Neuronal stem cell (in vitro differentiated cells): ENCODE data around the gene SEMA4B.

Experiments used
- DNase-seq: peaks from one replicate; pipeline ENCODE4 v3.0.0-alpha.2; 2013; ENCODE audit warnings: low spot score
- H2AFZ ChIP-seq: one replicate; pipeline ENCODE4 v1.6.1; 2013; ENCODE audit warnings: mild to moderate bottlenecking, low read length, inconsistent platforms
- H2AK5ac ChIP-seq: 2 replicates; pipeline ENCODE4 v1.6.1; 2013; ENCODE audit warnings: low read depth, mild to moderate bottlenecking, inconsistent platforms, low read length, moderate library complexity, mixed read lengths
- H2BK120ac ChIP-seq: 2 replicates; pipeline ENCODE4 v1.6.1; 2013; ENCODE audit warnings: low read depth, mild to moderate bottlenecking, inconsistent platforms, low read length, moderate library complexity, mixed read lengths
- H2BK12ac ChIP-seq: one replicate; pipeline ENCODE4 v1.6.1; 2013; ENCODE audit warnings: low read length, inconsistent platforms
- H2BK15ac ChIP-seq: 2 replicates; pipeline ENCODE4 v1.6.1; 2013; ENCODE audit warnings: mild to moderate bottlenecking, low read length, inconsistent platforms, mixed read lengths
- H2BK5ac ChIP-seq: one replicate; pipeline ENCODE4 v1.6.1; 2013; ENCODE audit warnings: inconsistent platforms, mild to moderate bottlenecking, low read length, moderate library complexity
- H3K14ac ChIP-seq: one replicate; pipeline ENCODE4 v1.6.1; 2013; ENCODE audit warnings: low read length, inconsistent platforms
- H3K18ac ChIP-seq: 2 replicates; pipeline ENCODE4 v1.6.1; 2013; ENCODE audit warnings: low read length, inconsistent platforms
- H3K23ac ChIP-seq: 2 replicates; pipeline ENCODE4 v1.6.1; 2013; ENCODE audit warnings: low read depth, mild to moderate bottlenecking, mixed read lengths, low read length, inconsistent platforms; ENCODE audit not compliant: poor library complexity
- H3K27ac ChIP-seq: replicated peaks from 3 replicates; pipeline ENCODE4 v1.5.1; 2013; ENCODE audit warnings: low read length, inconsistent platforms
- H3K27me3 ChIP-seq, 3 experiments: 2 replicates each; pipeline ENCODE4 v1.6.1; 2013; ENCODE audit warnings: low read length in 3 of 3, mild to moderate bottlenecking in 2 of 3, inconsistent platforms in 1 of 3, low read depth in 1 of 3, mixed read lengths in 1 of 3, moderate library complexity in 1 of 3; ENCODE audit not compliant: control insufficient read depth in 3 of 3, insufficient read depth in 3 of 3
- H3K36me3 ChIP-seq, 2 donors: replicated peaks in 1 of 2; 2 replicates each; pipeline ENCODE4 v1.6.1; 2013; ENCODE audit warnings: low read length in 2 of 2; ENCODE audit not compliant: control insufficient read depth in 2 of 2, insufficient read depth in 2 of 2
- H3K4ac ChIP-seq: 2 replicates; pipeline ENCODE4 v1.6.1; 2013; ENCODE audit warnings: inconsistent platforms, mild to moderate bottlenecking, low read length, moderate library complexity
- H3K4me1 ChIP-seq, 2 donors: 1 replicate in 1 of 2; 2 replicates in 1 of 2; pipeline ENCODE4 v1.6.1; 2013; ENCODE audit warnings: low read length in 2 of 2, low read depth in 1 of 2; ENCODE audit not compliant: control insufficient read depth in 2 of 2, insufficient read depth in 1 of 2
- H3K4me2 ChIP-seq: one replicate; pipeline ENCODE4 v1.6.1; 2013; ENCODE audit warnings: mild to moderate bottlenecking, low read length, inconsistent platforms; ENCODE audit not compliant: insufficient read depth, poor library complexity, severe bottlenecking
- H3K4me3 ChIP-seq, 2 donors: 2 replicates each; pipeline ENCODE4 v1.5.1; 2013; ENCODE audit warnings: low read length in 2 of 2, mild to moderate bottlenecking in 2 of 2, inconsistent platforms in 1 of 2, moderate library complexity in 1 of 2
- H3K79me1 ChIP-seq: one replicate; pipeline ENCODE4 v1.6.1; 2013; ENCODE audit warnings: low read depth, mild to moderate bottlenecking, inconsistent platforms, low read length, moderate library complexity
- H3K9ac ChIP-seq: one replicate; pipeline ENCODE4 v1.6.1; 2013; ENCODE audit warnings: mild to moderate bottlenecking, low read depth, low read length, inconsistent platforms; ENCODE audit not compliant: poor library complexity
- H3K9me3 ChIP-seq, 2 donors: replicated peaks in 1 of 2; 2 replicates each; pipeline versions ENCODE3 to v1.6.1; 2013; ENCODE audit warnings: low read length in 2 of 2, mild to moderate bottlenecking in 2 of 2, inconsistent platforms in 1 of 2, low read depth in 1 of 2, mixed read lengths in 1 of 2, moderate library complexity in 1 of 2; ENCODE audit not compliant: control insufficient read depth in 2 of 2, insufficient read depth in 1 of 2
- H4K8ac ChIP-seq: one replicate; pipeline ENCODE4 v1.6.1; 2013; ENCODE audit warnings: low read depth, mild to moderate bottlenecking, inconsistent platforms, low read length, moderate library complexity
- H4K91ac ChIP-seq: one replicate; pipeline ENCODE4 v1.6.1; 2013; ENCODE audit warnings: low read length, low read depth, mild to moderate bottlenecking, inconsistent platforms; ENCODE audit not compliant: poor library complexity
- WGBS, 2 donors: extraction: QIAGEN DNeasy Blood & Tissue Kit; methylation state at CpG; one replicate each; pipeline ENCODE4 v1.1.7; 2013; ENCODE audit warnings: missing lambda C conversion rate in 2 of 2, mixed read lengths in 1 of 2; ENCODE audit not compliant: insufficient read length in 2 of 2, insufficient replicate concordance in 1 of 2; ENCODE audit errors: extremely low coverage in 2 of 2; 5-methylcytosine and 5-hydroxymethylcytosine counted together

SEMA4B gene

DNA sequence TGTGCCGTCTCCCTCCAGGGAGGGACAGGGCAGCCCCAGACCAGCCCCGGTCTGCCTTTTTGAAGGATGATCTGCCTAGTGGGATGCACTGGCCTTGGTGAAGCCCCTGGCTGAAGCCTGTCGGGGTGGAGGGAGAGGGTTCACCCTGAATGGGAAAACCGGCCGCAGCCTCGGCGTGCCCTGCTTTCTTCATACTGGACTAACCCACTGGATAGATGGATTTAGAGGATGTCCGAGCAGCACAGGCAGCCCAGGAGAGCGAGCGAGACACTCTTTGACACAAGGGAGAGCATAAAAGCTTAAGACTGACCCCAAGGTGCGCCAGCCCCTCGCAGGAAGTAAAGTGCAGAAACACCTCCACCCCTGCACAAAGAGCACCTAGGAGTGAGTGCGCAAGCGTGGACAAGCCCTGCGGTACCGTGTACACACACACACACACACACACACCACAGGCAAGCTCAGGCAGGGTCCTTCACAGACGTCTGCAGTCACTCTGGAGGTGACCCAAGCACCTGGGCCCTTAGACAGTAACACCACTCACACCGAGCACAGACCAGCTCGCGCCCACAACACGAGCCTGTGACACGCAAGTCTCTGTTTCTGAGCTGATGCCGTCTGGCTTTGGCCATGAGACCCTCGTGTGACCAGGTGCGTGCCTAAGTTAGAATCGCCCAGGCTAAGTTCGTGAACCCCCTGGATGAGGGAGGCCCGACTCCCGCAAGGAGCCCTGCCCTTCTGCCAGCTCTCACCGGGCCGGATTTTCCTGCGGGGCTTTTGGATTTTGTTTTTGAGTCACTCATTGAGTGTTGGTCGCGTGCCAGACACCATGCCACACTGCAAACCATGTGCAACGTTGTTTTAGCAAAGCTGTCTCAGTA, 11.3 kb downstream of the SEMA4B start:
- Histone ChIP-seq H3K27me3 (no peaks in the 10 kb centered on the region), H3K14ac (peak overlapping the region; percentile 89), H3K4me1 (peaks cover 0 to 3% of the 10 kb centered on the region in 2 donors), H3K4me2 (peak overlapping the region; percentile 23), H3K79me1 (peaks cover 7% of the 10 kb centered on the region), H2BK15ac (no peak overlapping the region), H3K36me3 (peaks cover 1 to 19% of the 10 kb centered on the region in 2 donors), H3K23ac (no peak overlapping the region), H3K4me3 (no peak overlapping the region), H4K8ac (no peak overlapping the region), H4K91ac (no peak overlapping the region), H3K27ac (no peak overlapping the region), H2BK5ac (no peak overlapping the region), H3K4ac (no peak overlapping the region), H3K9me3 (no peaks in the 10 kb centered on the region), H2AK5ac (no peak overlapping the region), H2BK120ac (no peak overlapping the region), H2BK12ac (peak overlapping the region; percentile 10), H3K9ac (no peak overlapping the region), H3K18ac (peak overlapping the region; percentile 11), H2AFZ (no peak overlapping the region)
- WGBS, 2 donors = no CpG with 5 or more reads among the region's 35 CpGs
- no peak for DNase-seq

GRCh38 chr15:90213122-90213817, 12.1 kb downstream of the SEMA4B start:
- H2AK5ac ChIP-seq = no peak overlapping the region
- no peaks in the 10 kb centered on the region for H3K9me3 ChIP-seq
- H3K4me3 ChIP-seq = no peak overlapping the region
- no peak overlapping the region for H2BK15ac ChIP-seq
- H3K79me1 ChIP-seq = peaks cover 7% of the 10 kb centered on the region
- no peak overlapping the region for H3K4ac ChIP-seq
- no peak overlapping the region for H4K8ac ChIP-seq
- peaks cover 3 to 23% of the 10 kb centered on the region in 2 donors for H3K36me3 ChIP-seq
- no peak overlapping the region for H3K14ac ChIP-seq
- DNase-seq = no peak
- H4K91ac ChIP-seq = no peak overlapping the region
- no peak overlapping the region for H3K4me2 ChIP-seq
- no peaks in the 10 kb centered on the region for H3K27me3 ChIP-seq
- no peak overlapping the region for H2BK12ac ChIP-seq
- H3K23ac ChIP-seq = no peak overlapping the region
- H3K18ac ChIP-seq = no peak overlapping the region
- no peak overlapping the region for H2BK120ac ChIP-seq
- H3K27ac ChIP-seq = no peak overlapping the region
- H2BK5ac ChIP-seq = no peak overlapping the region
- WGBS, 2 donors = no CpG with 5 or more reads among the region's 12 CpGs
- H2AFZ ChIP-seq = no peak overlapping the region
- peaks cover 0 to 3% of the 10 kb centered on the region in 2 donors for H3K4me1 ChIP-seq
- no peak overlapping the region for H3K9ac ChIP-seq

DNA sequence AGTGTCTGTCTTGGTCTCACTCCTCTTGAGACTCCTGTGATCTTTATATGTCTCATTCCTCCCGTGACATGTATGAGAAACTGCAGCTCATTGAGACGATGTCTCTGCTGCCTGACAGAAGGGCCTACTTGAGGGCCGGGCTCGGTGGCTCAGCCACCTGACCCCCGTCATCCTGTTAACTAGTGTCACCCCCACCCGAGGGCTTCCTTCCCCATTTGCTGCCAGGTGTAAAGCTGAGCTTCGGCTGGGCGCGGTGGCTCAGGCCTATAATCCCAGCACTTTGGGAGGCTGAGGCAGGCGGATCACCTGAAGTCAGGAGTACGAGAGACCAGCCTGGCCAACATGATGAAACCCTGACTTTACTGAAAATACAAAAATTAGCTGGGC, 12.7 kb downstream of the SEMA4B start:
- H3K27me3 ChIP-seq = no peaks in the 10 kb centered on the region
- no peak overlapping the region for H2BK120ac ChIP-seq
- H3K23ac ChIP-seq = no peak overlapping the region
- no peak overlapping the region for H3K9ac ChIP-seq
- no peak overlapping the region for H2BK5ac ChIP-seq
- no peak overlapping the region for H2BK15ac ChIP-seq
- H3K4me2 ChIP-seq = no peak overlapping the region
- no peak overlapping the region for H2BK12ac ChIP-seq
- peaks cover 3 to 24% of the 10 kb centered on the region in 2 donors for H3K36me3 ChIP-seq
- WGBS, 2 donors = no CpG with 5 or more reads among the region's 11 CpGs
- H3K4ac ChIP-seq = no peak overlapping the region
- no peaks in the 10 kb centered on the region for H3K9me3 ChIP-seq
- H3K4me3 ChIP-seq = no peak overlapping the region
- no peak overlapping the region for H4K8ac ChIP-seq
- H2AK5ac ChIP-seq = no peak overlapping the region
- peaks cover 0 to 3% of the 10 kb centered on the region in 2 donors for H3K4me1 ChIP-seq
- no peak for DNase-seq
- H3K27ac ChIP-seq = no peak overlapping the region
- H3K14ac ChIP-seq = no peak overlapping the region
- H4K91ac ChIP-seq = no peak overlapping the region
- H3K18ac ChIP-seq = no peak overlapping the region
- peaks cover 7% of the 10 kb centered on the region for H3K79me1 ChIP-seq
- H2AFZ ChIP-seq = no peak overlapping the region

DNA sequence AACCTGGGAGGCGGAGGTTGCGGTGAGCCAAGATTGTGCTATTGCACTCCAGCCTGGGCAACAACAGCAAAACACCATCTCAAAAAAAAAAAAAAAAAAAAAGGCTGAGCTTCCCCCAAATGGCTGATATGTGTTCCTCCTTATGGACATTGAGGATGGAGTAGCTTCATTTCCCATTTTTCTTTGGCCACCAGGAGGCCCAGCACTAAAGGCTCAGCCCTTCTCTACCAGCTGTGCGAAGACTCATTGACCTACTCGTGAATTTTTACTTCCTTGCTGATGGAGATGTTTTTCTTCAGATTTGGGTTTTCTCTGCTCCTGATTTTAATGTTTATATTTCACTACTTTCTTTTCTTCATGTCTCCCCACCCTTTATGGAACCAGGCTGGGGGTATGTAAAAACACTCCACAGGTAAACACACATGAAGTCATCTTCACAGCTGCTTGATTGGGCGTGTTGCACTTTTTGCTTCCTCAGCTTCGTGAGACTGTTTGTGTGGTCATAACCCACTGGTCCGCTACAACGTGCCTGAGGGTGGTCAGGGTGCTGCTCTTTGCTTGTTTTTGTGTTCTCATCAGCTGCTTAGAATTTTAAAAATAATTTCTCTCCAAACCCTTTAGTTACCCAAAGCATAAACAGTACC, 13.5 kb downstream of the SEMA4B start:
- no peaks in the 10 kb centered on the region for H3K9me3 ChIP-seq
- no peak overlapping the region for H2BK12ac ChIP-seq
- no CpG with 5 or more reads among the region's 8 CpGs for WGBS, 2 donors
- H2AFZ ChIP-seq = no peak overlapping the region
- no peak overlapping the region for H4K91ac ChIP-seq
- H3K36me3 ChIP-seq = peaks cover 3 to 24% of the 10 kb centered on the region in 2 donors
- no peak for DNase-seq
- no peak overlapping the region for H3K4me3 ChIP-seq
- peaks cover 7% of the 10 kb centered on the region for H3K79me1 ChIP-seq
- no peak overlapping the region for H2BK15ac ChIP-seq
- no peak overlapping the region for H2AK5ac ChIP-seq
- H3K14ac ChIP-seq = no peak overlapping the region
- H3K9ac ChIP-seq = no peak overlapping the region
- peaks cover 0 to 3% of the 10 kb centered on the region in 2 donors for H3K4me1 ChIP-seq
- H2BK5ac ChIP-seq = no peak overlapping the region
- no peak overlapping the region for H3K23ac ChIP-seq
- H4K8ac ChIP-seq = no peak overlapping the region
- no peak overlapping the region for H3K4ac ChIP-seq
- no peak overlapping the region for H3K27ac ChIP-seq
- H3K4me2 ChIP-seq = no peak overlapping the region
- no peak overlapping the region for H3K18ac ChIP-seq
- no peak overlapping the region for H2BK120ac ChIP-seq
- no peaks in the 10 kb centered on the region for H3K27me3 ChIP-seq
